Measurements from ENCODE around the gene RAB11FIP2.

The RAB11FIP2 gene

DNA sequence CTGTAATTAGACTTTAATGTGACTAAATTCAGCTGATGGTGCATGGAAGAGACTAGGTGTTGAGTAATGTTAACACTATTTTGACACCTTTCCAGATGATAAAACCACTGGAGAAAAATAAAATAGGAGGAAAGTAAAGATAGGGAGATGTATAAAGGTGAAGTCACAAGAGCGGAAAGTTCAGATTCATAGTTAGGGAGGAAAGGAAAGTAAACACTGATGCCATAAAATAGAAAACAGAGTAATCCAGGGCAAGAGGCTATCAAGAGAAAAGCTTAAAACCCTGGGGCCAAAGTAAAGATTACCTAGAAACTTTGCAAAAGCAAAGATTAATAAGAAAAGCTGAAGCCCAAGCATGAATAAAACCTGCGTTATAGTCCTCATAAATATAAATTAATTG is 62.8 kb downstream of the RAB11FIP2 start:
- DNase-seq (ENCODE audit: extremely low read depth in 1 of 2, low read depth in 1 of 2), result no peak

DNA sequence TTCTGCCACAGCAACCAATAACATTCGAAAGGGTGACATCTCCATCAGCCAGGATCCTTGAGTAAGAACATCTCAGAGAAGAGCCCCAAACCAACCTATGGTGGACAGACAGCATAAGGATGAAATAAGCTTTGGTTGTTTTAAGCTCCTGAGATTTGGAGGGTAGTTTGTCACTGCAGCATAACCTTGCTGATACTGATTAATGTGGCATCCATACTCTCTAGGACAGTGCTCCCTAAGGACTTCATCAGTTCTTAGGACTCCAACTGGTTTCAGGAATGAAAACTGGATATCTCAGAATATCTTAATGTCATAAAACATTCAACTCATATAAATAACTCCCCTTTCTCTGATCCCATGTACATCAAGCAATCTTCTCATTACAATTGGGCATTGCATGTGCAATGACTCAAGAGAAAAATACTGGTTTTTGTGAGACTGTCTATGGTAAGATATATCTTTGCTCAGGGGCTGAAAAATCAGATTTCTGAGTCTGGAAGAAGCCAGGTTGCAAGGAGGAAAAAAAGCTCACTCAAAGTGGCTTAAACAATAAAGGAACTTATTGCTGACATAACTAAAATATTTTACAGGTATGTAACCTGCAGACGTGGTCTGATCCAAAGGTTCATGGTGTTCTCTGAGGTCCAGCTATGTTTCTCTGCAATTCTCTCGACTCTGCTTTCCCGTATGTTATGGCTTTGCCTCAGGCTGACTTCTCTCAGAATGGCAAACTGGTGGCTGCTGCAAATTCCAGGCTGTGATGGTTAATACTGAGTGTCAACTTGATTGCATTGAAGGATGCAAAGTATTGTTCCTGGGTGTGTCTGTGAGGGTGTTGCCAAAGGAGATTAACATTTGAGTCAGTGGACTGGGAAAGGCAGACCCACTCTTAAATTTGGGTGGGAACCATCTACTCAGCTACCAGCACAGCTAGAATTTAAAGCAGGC is 65.7 kb downstream of the RAB11FIP2 start:
- no peak for DNase-seq (ENCODE audit: extremely low read depth in 1 of 2, low read depth in 1 of 2)

DNA sequence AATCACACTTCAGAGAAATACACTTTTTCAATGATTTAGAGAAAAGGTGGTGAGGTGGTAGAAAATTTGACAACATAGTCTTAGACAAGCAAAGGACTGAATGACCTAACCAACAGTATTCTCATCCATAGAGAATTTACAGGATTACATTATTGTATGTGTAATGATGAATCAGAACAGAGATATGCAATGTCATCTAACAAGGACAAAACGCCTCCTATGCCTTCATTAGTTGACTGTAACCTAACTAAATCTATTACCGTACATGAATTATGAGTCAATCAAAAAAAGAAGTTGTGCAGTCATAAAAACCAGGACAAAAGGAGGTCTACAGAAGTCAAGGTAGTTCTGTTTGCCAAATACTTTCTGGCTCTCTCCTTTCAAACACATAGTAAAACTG is 66.5 kb downstream of the RAB11FIP2 start:
- DNase-seq (ENCODE audit: extremely low read depth in 1 of 2, low read depth in 1 of 2), result no peak

DNA sequence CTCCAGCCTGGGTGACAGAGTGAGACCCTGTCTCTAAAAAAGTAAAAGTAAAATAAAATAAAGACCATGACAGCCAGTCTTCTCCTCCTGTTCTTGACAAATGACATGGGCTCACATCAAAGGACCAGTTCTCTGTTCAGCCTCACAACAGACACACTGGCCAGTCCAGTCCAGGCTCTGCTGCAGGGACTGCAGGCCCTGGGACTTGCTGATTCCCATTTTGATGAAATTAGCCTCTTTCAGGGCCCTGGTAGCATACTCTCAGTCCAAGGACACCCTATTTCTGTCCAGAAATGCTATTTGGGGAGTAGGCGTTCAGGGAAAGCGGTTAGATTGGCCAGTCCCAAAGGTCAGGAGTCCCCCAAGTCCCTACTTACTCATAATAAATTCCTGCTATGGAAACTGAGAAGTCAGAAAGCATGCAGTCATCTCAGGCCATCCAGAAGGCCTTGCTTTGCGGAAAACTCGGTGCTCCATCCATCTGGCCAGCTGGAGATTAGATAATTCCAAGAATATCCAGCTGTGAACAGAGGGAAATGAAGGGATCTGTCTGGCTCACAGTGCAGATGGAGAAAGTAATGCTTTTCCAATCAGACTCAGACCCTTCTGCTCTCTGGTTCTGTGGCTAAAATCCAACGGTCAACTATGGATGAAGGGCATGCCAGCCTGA is 74.4 kb downstream of the RAB11FIP2 start:
- DNase-seq (ENCODE audit: extremely low read depth in 1 of 2, low read depth in 1 of 2), result no peak

DNA sequence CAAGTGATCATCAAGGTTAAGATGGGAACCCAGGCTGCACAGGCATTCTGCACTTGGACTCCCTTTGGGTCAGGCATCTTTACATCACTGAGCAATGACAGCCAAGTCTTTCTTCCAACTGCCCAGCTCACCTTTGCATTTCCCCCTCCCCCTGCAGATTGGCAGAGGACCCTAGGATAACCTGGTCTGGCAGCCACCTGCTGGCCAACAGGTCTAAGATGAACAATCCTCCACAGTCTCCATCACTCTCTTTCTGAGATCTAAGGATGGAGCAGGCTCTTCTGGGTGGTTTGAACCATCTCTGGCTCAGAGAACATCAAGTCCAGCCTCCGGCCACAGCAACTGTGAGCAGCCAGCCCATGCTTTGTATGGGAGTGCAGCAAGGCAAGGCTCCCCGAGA is 75.8 kb downstream of the RAB11FIP2 start:
- DNase-seq (ENCODE audit: extremely low read depth in 1 of 2, low read depth in 1 of 2), result no peak

DNA sequence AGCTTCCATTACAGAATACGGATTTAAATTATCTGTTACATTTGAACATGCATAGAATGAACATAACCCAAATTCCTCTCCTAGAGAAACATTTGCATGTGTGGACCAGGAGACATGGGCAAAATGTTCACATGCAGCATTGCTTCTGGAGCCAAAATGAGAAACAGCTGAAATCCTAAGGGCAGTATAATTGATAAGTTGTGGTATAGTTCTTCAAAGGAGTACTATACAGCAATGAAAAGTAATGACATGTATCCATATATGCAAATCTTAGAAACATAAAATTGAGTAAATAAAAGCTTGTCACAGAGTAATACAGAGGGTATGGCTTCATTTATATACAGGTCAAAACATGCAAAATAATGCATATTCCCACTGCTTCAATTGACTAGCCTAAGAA is 77.1 kb downstream of the RAB11FIP2 start:
- no peak for DNase-seq (ENCODE audit: extremely low read depth in 1 of 2, low read depth in 1 of 2)

DNA sequence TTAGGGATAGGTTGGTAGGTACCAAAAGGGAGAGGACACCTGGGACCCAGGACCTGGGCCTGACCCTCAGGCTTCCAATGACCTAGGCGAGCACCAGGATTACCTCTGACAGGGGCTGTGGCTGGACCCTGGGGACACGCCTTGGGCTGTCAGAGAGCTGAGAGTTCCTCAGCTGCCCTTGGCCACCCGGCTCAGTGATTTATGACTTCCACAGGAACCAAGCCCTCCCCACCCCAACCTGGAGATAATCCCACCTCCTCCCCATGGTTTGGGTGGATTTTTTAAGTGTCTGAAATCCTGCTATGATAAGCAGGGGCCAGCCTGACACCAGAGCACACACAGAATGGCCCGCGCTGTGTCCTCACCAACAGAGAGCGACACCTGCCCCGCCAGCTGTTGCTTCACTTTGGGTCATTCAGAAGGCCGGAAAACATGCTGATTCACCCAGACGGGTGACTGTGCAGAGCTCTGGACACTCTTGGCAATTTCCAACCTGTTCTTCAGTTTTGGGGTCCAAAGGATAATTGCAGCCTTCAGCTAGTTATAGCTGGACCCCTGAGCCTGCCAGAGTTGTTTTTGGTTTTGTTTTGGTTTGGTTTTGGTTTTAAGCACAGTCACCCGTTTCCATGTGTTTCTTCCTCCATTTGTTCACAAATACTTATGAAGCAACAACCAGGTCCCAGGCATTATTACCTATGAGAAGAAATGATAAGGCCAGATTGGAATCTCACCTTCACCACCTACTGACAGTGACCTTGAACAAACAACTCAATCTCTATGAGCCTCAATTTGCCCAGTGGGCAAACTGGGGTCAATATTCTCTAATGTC is 78.2 kb downstream of the RAB11FIP2 start:
- DNase-seq (ENCODE audit: extremely low read depth in 1 of 2, low read depth in 1 of 2), result no peak

DNA sequence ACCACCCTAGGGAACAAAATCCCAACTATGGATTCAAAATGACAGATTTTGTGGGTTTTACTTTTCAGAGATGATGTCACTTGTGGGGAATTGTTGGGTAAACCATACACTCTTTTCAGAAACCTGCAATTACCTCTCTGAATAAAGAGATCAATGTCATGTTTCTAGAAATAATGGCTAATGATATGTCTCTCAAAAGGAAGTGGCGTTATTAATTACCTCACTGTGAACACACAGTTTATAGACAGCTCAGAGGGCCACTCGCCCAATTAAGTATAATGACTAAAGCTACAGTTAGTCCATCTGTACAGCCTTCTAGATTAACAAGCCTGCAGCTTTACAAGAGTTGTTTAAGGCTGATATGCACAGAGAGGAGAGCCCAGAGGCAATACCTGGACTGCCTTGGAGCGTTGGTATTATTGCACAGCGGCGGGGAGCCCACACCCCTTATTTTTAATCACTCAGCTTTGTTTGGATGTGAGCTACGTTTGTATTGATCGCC is 79.5 kb downstream of the RAB11FIP2 start:
- DNase-seq (ENCODE audit: extremely low read depth in 1 of 2, low read depth in 1 of 2), result no peak

DNA sequence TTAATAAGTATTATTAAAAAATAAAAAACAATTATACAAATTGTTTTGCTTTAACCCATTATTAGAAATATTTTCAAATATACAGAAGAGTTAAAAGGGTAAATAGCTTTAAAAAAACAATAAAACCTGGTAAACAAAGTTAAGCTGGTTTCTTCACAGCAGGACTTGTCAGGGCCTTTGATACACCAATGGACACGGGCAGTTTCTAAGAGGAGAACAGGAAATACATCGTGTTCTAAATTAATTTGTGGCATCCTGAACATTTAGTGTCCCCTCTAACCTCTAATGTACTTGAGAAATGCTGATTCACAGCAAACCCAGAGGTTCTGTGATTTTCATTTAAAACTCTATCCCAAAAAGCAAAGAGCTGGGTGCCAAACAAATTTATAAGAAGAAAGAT is 80.8 kb downstream of the RAB11FIP2 start:
- no peak for DNase-seq (ENCODE audit: extremely low read depth in 1 of 2, low read depth in 1 of 2)

DNA sequence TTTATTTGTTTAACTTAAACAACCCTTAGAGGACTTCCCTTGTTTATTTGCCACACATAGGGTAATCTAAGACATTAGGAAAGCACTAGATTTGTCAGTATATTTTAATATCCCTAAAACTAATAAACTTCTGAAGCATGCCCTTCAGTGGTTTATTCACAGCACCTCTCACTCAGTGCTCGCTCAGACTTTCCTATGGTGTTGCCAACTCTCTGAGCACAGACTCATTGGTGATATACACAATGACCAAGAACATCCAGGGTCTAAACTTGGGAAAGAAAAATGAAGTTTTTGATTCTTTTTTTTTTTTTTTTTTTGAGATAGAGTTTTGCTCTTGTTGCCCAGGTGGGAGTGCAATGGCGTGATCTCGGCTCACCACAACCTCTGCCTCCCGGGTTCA is 82.2 kb downstream of the RAB11FIP2 start:
- no peak for DNase-seq (ENCODE audit: extremely low read depth in 1 of 2, low read depth in 1 of 2)

DNA sequence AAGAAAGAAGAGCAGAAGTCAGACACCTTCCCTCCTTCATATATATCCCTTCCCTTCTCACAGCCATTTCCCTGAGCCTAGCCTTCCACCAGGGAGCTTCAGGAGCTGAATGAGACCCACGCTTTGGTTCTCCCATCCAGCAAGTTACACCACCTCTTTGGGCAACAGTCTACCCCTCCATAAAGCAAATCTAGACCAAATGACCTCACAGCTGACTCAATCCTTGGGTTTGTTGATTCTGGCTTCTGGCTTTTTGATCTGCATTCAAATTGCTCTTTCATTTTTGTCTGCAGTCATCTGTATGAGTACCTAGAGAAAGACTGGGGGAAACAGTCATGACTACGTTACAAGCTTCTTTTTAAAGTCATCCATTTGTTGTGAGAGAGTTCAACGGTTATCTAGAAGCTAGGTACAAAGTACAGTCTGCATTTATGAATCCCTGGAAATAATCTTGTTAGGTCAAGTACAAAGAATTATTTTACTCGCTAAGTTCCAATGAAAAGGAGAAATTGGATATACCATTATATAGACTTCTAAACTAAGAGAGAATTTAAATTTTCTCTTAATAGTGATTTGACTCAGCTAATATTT is 86.3 kb downstream of the RAB11FIP2 start:
- DNase-seq (ENCODE audit: extremely low read depth in 1 of 2, low read depth in 1 of 2), result no peak

DNA sequence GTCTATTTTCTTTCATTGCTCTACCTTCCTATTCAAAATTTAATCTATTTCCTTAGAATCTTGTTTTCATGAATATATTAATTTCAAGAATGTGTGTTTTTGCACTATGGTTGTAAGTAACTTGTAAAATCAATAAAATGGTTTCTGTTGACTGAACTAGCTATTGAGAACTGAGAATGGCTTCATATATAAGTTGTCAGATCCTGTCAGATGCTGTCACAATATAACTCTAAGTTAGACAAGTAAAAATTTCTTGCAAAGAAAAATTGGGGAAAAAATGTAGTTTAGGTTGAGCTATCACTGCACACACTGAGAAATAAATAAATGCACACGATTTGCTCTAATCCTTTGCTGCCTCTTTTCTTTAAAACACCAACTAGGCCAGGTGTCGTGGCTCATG is 89.8 kb downstream of the RAB11FIP2 start:
- no peak for DNase-seq (ENCODE audit: extremely low read depth in 1 of 2, low read depth in 1 of 2)

DNA sequence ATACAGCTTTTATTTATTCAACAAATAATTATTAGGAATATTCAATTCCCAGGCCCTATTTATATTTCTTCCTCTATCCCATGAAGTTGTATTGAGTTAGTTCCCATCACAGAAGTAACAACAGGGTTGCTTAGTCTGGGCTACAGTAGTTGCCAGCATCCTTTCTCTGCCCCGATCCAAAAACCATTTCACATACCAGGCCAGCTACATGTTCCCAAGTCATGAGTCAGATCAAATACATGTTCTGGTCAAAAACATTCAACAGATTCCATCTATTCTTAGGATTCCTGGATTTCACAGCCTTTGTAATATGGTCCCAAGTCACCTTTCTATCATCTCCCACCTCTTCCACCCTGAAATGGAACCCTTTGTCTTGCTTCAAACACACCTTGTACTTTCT is 91.6 kb downstream of the RAB11FIP2 start:
- DNase-seq (ENCODE audit: extremely low read depth in 1 of 2, low read depth in 1 of 2), result no peak

All from activated CD8-positive, alpha-beta memory T cell treated with anti-CD3 and anti-CD28 coated beads for 1 hour (primary cell).